Activated CD8-positive, alpha-beta T cell treated with anti-CD3 and anti-CD28 coated beads for 36 hours (primary cell): Measurements from ENCODE around the gene AR. TPM values are rescaled to one million over a fixed set of nuclear protein-coding genes. Genes with fewer than 3 reads are reported as not detected.
A peak's percentile ranks its signal among the peaks of the same experiment; 100 is the strongest.

Experiments used
- ATAC-seq: fragments of 200-7000 bp; cut with Tn5 transposase; one replicate; pipeline ENCODE4 v1.10.0; 2021; ENCODE audit warnings: mild to moderate bottlenecking, moderate library complexity
- CTCF ChIA-PET: fragments of 350-600 bp; sonication (Branson Sonifier 250); formaldehyde crosslinking; loops from one replicate; lab custom pipeline; 2021; ENCODE audit warnings: antibody characterized with exemption; lab: Charles Lee
- POLR2A ChIA-PET: fragments of 350-600 bp; sonication (Branson Sonifier 250); formaldehyde crosslinking; loops from one replicate; lab custom pipeline; 2021; ENCODE audit warnings: antibody characterized with exemption; lab: Charles Lee
- DNase-seq: peaks from one replicate; pipeline ENCODE4 v3.0.0-alpha.2; 2020
- H3K27ac Mint-ChIP-seq: one replicate; pipeline ENCODE4 v1.8.0; 2021; ENCODE audit warnings: mild to moderate bottlenecking, mixed read lengths
- H3K27me3 Mint-ChIP-seq: one replicate; pipeline ENCODE4 v1.8.0; 2021; ENCODE audit warnings: mixed read lengths
- H3K36me3 Mint-ChIP-seq: one replicate; pipeline ENCODE4 v1.8.0; 2021; ENCODE audit warnings: low read depth, mixed read lengths
- H3K4me1 Mint-ChIP-seq: one replicate; pipeline ENCODE4 v1.8.0; 2021; ENCODE audit warnings: low read depth, mixed read lengths
- H3K4me3 Mint-ChIP-seq: one replicate; pipeline ENCODE4 v1.8.0; 2021; ENCODE audit warnings: mild to moderate bottlenecking, moderate library complexity, mixed read lengths
- H3K9me3 Mint-ChIP-seq: one replicate; pipeline ENCODE4 v1.8.0; 2021; ENCODE audit warnings: mixed read lengths
- intact Hi-C: fragments of 100-400 bp; cut with micrococcal nuclease; formaldehyde crosslinking; loops from one replicate; pipeline ENCODE4 v1.10.0; 2022
- total RNA-seq, 2 experiments: library from RNA; stranded (reverse); gene quantifications; one replicate each; pipeline ENCODE4 v1.2.3, GENCODE V29; 2021
- TF ChIP-seq, protein P1 (sequence below): fragments of 200-600 bp; IDR thresholded peaks from one replicate; pipeline ENCODE4 v1.8.0; 2022; ENCODE audit warnings: antibody characterized with exemption, mild to moderate bottlenecking

Gene AR
- total RNA-seq, 2 experiments from 2014 or later = not detected

DNA sequence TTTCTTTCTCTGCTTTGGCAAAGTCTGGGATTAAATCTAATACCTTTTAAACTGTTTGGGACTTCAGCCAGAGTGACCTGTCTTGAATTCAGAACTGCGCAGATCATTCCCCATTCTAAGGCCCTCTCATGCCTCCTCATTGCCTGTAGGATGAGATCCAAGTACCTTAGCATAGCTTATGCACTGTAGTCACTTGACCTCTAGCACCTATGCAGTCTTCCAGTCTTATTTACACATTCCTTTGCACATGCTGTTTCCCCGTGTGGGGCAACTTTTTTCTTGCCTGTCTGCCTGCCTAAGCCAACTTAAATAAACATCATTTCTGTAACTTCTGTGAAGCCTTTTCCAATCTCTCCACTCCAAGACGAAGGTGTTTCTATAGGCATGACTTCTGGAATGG lies 68.4 kb downstream of the AR start:
- Mint-ChIP-seq H3K27me3 (no peaks in the 10 kb centered on the region), H3K4me1 (no peaks in the 10 kb centered on the region), H3K4me3 (no peak overlapping the region), H3K27ac (no peak overlapping the region), H3K9me3 (peaks cover 1% of the 10 kb centered on the region), H3K36me3 (no peaks in the 10 kb centered on the region)
- intact Hi-C loops = no loop called here
- TF ChIP-seq, protein P1, sequence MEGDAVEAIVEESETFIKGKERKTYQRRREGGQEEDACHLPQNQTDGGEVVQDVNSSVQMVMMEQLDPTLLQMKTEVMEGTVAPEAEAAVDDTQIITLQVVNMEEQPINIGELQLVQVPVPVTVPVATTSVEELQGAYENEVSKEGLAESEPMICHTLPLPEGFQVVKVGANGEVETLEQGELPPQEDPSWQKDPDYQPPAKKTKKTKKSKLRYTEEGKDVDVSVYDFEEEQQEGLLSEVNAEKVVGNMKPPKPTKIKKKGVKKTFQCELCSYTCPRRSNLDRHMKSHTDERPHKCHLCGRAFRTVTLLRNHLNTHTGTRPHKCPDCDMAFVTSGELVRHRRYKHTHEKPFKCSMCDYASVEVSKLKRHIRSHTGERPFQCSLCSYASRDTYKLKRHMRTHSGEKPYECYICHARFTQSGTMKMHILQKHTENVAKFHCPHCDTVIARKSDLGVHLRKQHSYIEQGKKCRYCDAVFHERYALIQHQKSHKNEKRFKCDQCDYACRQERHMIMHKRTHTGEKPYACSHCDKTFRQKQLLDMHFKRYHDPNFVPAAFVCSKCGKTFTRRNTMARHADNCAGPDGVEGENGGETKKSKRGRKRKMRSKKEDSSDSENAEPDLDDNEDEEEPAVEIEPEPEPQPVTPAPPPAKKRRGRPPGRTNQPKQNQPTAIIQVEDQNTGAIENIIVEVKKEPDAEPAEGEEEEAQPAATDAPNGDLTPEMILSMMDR = no peak
- DNase-seq = no peak
- CTCF ChIA-PET = no interaction called here
- no peak for ATAC-seq
- POLR2A ChIA-PET = no interaction called here

DNA sequence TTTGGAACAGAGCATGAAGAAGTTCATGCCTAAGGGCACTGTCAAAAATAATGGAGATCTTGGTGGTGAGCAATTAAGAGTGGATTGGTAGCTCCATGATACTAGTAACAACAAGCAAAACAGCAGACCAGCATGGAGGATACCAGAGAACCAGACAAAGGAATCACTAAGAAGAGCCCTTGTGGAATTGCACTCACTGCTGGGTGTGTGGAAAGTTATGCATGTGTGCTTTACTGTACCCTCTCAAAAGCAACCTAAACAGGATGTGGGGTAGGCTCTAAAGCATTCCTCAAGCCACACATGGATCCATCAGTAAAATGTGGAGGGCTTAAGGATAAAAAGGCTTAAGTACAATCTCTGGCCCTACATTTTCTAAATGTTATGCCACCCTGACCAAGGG lies 69.5 kb downstream of the AR start:
- Mint-ChIP-seq H3K27me3 (no peaks in the 10 kb centered on the region), H3K4me1 (no peaks in the 10 kb centered on the region), H3K36me3 (no peaks in the 10 kb centered on the region), H3K27ac (no peak overlapping the region), H3K4me3 (no peak overlapping the region), H3K9me3 (peaks cover 1% of the 10 kb centered on the region)
- ChIA-PET POLR2A (no interaction called here), CTCF (no interaction called here)
- no peak for ATAC-seq
- TF ChIP-seq, protein P1 = no peak
- DNase-seq = no peak
- intact Hi-C loops = no loop called here

DNA sequence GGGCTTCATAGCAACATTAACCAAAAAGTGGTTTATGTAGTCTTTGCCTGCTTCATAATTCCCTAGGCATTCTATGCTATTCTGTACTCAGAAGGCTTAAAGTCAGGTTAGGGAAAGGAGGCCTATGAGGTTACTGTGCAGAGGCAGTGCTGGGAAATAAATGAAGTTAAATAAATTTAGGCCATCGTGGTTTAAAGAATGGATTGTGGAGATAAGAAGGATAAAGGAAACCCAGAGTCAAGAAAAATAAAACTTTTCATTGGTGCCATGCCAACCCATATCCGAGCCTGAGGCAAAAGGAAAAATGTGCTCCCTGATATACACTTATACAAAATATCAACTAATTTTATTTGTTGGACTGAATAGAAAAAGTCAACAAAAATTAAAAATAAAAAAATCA lies 70.2 kb downstream of the AR start:
- Mint-ChIP-seq H3K27me3 (no peaks in the 10 kb centered on the region), H3K4me3 (no peak overlapping the region), H3K36me3 (no peaks in the 10 kb centered on the region), H3K9me3 (peaks cover 1% of the 10 kb centered on the region), H3K27ac (no peak overlapping the region), H3K4me1 (no peaks in the 10 kb centered on the region)
- TF ChIP-seq, protein P1 = no peak
- ATAC-seq (no peak), DNase-seq (no peak)
- intact Hi-C loops = no loop called here
- POLR2A ChIA-PET = no interaction called here
- CTCF ChIA-PET = no interaction called here

DNA sequence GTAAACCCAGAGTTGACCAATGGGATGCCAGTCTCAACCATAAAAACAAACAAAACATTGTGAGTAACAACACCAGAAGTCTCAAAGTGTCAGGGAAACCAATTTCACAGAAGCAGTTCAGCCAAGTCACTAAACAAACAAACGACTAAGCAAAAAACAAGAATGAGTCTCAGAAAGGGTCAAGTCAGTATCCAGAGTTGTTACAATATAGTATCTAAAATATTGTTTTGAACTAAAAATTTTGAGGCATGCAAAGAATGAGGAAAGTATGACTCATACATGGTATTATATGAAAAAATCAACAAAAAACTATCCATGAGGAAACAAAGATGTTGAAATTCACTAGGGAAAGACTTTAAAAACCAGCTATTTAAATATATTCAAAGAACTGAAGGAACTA lies 70.6 kb downstream of the AR start:
- peaks cover 1% of the 10 kb centered on the region for H3K9me3 Mint-ChIP-seq
- TF ChIP-seq, protein P1 = no peak
- DNase-seq (no peak), ATAC-seq (no peak)
- no peaks in the 10 kb centered on the region for H3K4me1 Mint-ChIP-seq
- no peak overlapping the region for H3K4me3 Mint-ChIP-seq
- H3K36me3 Mint-ChIP-seq = no peaks in the 10 kb centered on the region
- intact Hi-C loops = no loop called here
- ChIA-PET POLR2A (no interaction called here), CTCF (no interaction called here)
- no peaks in the 10 kb centered on the region for H3K27me3 Mint-ChIP-seq
- H3K27ac Mint-ChIP-seq = no peak overlapping the region

DNA sequence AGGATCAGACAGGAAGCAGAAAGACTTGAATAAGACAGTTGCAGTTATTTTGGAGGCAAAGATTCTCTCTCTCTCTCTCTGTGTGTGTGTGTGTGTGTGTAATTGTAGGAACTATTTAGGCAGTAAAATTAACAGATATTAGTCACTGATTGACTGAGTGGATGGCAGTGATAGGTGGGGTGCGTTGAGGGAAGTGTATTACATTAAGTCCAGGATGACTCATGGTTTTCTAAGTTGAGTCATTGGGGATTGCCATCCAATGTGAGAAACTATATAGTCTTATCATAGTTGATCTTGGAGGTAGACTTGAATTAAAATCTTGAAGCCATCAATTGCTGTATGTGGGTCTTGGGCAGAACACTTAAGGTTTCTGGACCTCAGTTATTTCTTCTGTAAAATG lies 75.4 kb downstream of the AR start:
- Mint-ChIP-seq H3K4me1 (no peaks in the 10 kb centered on the region), H3K9me3 (no peaks in the 10 kb centered on the region), H3K27me3 (no peaks in the 10 kb centered on the region), H3K27ac (no peak overlapping the region), H3K36me3 (no peaks in the 10 kb centered on the region), H3K4me3 (no peak overlapping the region)
- TF ChIP-seq, protein P1 = no peak
- intact Hi-C loops = no loop called here
- ATAC-seq (peak; percentile 42), DNase-seq (no peak)
- ChIA-PET CTCF (no interaction called here), POLR2A (no interaction called here)
